GM18505 (cell line): ENCODE measurements around the gene ST3GAL2.
A peak's percentile ranks its signal among the peaks of the same experiment; 100 is the strongest.
"Not testable (repeated sequence)": the region's sequence is repeated elsewhere in the genome, so short reads cannot be mapped to it uniquely, and the experiment has no call there.

Source experiments
- ATAC-seq: cut with Tn5 transposase; IDR thresholded peaks from one replicate; pipeline ENCODE4 v1.9.1; 2021; ENCODE audit not compliant: unreplicated experiment
- POLR2A ChIP-seq: IDR thresholded peaks from 4 replicates; pipeline ENCODE4 v1.6.1; 2011; ENCODE audit warnings: borderline replicate concordance; ENCODE audit not compliant: insufficient read depth, insufficient read length; ENCODE audit errors: extremely low read depth

The ST3GAL2 gene

DNA sequence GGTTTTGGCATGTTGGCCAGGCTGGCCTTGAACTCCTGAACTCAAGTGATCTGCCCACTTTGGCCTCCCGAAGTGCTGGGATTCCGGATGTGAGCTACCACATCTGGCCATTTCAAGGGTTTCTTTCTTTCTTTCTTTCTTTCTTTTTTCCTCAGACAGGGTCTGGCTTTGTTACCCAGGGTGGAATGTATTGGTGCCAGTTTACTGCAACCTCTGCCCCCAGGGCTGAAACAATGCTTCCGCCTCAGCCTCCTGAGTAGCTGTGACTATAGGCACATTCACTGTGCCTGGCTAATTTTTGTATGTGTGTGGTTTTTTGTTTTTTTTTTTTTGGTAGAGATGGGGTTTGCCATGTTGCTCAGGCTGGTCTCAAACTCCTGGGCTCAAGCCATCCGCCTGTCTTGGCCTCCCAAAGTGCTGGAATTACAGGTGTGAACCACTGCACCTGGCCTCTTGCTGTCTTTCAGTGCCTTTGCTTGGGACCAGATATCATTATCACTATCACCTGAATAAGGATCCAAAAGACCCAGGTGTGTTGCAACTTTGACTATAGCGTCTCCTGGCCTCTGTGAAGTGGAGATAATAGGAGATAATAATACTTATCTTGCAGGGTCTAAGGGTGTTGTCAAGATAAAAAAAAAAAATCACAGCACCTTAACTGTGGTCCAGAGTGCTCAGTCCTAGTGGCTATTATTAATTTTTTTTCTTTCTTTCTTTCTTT is 18.7 kb upstream of the ST3GAL2 start:
- no peak for ATAC-seq
- no peak for TF ChIP-seq POLR2A

DNA sequence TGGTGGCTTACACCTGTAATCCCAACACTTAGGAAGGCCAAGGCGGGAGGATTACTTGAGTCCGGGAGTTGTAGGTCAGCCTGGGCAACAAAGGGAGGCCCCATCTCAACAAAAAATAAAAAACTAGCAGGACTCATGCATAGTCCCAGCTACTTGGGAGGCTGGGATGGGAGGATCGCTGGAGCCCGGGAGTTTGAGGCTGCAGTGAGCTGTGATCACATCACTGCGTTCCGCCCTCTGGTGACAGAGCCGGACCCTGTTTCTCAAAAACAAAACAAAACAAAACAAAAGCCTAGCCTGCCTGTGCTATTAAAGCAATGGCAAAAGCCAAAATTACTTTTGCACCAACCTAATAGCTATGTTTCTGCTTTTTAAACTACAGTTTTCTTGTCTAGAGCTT is 17.0 kb upstream of the ST3GAL2 start:
- TF ChIP-seq POLR2A = no peak
- no peak for ATAC-seq

- TF ChIP-seq POLR2A = peak; percentile 34
- ATAC-seq = peak; percentile 86
Observed at GRCh38 chr16:70454222-70455034, 15.5 kb upstream of the ST3GAL2 start, which contains the start of gene FCSK. Gene FCSK (plus strand): TSS chr16:70454595. CDS start chr16:70463191, 8,596 bp downstream.

GRCh38 chr16:70453892-70454221 is 15.0 kb upstream of the ST3GAL2 start:
- TF ChIP-seq POLR2A = no peak
- ATAC-seq = no peak

DNA sequence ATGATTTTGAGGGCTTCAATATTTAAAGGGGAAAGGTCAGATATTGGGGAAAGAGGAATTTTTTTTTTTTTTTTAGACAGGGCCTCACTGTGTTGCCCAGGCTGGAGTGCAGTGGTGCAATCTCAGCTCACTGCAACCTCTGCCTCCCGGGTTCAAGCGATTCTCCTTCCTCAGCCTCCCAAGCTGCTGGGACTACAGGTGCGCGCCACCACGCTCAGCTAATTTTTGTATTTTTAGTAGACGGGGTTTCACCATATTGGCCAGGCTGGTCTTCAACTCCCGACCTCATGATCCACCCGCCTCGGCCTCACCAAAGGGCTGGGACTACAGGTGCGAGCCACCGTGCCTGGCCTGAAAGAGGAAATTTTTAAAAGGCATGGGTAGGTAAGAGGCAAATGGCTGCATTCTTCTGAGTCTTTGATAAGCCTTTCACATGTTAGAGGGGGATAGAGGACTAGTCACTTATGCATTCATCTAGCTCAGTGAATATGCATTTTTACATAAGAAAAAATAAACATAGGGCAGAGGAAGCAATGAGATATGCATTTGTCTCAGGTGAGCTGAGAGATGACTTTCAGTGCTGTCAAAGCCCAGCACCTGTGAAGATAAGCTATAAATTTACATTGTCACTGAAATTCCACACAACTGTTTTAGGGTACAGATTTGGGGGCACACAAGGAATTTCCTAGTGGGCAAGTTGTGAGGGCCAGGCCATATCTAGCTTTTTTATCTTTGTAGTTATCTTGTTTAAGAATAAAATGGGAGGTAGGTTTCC is 14.4 kb upstream of the ST3GAL2 start:
- no peak for ATAC-seq
- TF ChIP-seq POLR2A = no peak

- not testable (repeated sequence) for ATAC-seq
Observed at GRCh38 chr16:70451004-70451340, 12.1 kb upstream of the ST3GAL2 start.

GRCh38 chr16:70450142-70451003 is 11.5 kb upstream of the ST3GAL2 start:
- ATAC-seq = not testable (repeated sequence)

DNA sequence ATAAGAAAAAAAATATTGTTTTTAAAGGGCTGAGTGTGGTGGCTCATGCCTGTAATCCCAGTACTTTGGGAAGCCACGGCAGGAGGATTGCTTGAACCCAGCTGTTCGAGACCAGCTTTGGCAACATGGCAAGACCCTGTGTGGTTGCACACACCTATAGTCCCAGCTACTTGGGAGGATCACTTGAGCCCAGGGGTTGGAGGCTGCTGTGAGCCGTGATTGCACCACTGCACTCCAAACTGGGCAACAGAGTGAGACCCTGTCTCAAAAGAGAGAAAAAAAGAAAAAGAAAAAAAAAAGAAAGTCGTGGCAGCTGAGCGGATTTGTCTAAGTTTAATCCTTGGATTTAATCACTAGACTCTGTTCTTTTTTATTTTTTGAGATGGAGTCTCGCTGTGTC is 9.2 kb upstream of the ST3GAL2 start:
- ATAC-seq = no peak
- TF ChIP-seq POLR2A = no peak

DNA sequence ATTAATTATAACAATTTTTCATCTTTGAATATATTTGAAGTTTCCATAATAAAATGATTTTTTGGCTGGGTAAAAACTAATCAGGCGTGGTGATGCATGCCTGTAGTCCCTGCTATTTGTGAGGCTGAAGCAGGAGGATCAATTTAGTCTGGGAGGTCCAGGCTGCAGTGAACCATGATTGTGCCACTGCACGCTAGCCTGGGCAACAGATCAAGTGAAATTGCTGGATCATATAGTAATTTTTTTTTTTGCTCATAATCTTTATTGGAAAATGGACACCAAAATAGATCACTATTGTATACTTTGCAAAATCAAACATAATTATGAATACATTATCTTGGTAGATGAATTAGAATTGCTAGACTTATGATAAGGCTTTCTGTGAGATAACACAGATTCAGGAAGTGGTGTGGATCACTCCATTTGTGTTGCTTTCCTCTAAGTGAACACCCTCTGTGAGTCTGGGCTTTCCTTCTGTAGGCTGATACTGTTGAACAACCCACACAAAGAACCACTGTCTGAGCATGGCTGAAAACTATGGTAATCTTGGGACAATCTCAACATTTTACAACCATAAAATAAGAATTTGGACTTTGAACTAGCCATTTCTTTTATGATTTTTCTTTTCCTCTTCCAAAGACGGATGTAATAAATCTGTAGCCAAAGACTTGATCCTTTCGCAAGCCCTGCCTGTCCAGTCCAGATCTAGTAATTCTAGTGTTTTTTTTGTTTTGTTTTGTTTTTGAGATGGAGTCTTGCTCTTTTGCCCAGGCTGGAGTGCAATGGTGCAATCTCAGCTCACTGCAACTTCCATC is 5.6 kb upstream of the ST3GAL2 start:
- no peak for ATAC-seq
- TF ChIP-seq POLR2A = no peak

GRCh38 chr16:70442344-70442743 is 3.4 kb upstream of the ST3GAL2 start:
- no peak for TF ChIP-seq POLR2A
- no peak for ATAC-seq

GRCh38 chr16:70441406-70441990 is 2.6 kb upstream of the ST3GAL2 start:
- no peak for ATAC-seq
- TF ChIP-seq POLR2A = no peak
